SK-N-SH (cell line): ENCODE measurements around the gene ZNF213. TPM values are rescaled to one million over a fixed set of nuclear protein-coding genes. Genes with fewer than 3 reads are reported as not detected.

Experiments
- CTCF ChIA-PET: fragments of 300-600, 350-600 bp; formaldehyde crosslinking; extraction: SDS; loops from one replicate; lab custom pipeline; 2021; lab: Yijun Ruan, JAX
- POLR2A ChIA-PET: fragments of 350-600 bp; sonication (Branson Sonifier 250); formaldehyde crosslinking; extraction: SDS; loops from one replicate; lab custom pipeline; 2020; ENCODE audit warnings: antibody characterized with exemption, inconsistent platforms; lab: Yijun Ruan, JAX
- DNase-seq: peaks from one replicate; pipeline ENCODE4 v3.0.0; 2012
- H2AFZ ChIP-seq: fragments of 200-600 bp; sonication (generic); 2 replicates; pipeline ENCODE4 v1.8.1; 2016; ENCODE audit warnings: antibody characterized with exemption, mild to moderate bottlenecking, low read depth
- H3F3A ChIP-seq: fragments of 200-600 bp; sonication (generic); replicated peaks from 2 replicates; pipeline ENCODE3; 2016; ENCODE audit warnings: antibody characterized with exemption, mild to moderate bottlenecking; ENCODE audit not compliant: insufficient read depth
- H3K27ac ChIP-seq, 2 experiments: fragments of 200-500 bp in 1 of 2; fragments of 200-600 bp in 1 of 2; sonication (Bioruptor generic) in 1 of 2; sonication (generic), shearing (Covaris generic) in 1 of 2; 2 replicates each; pipeline versions ENCODE4 v1.5.1 to v1.6.1; 2014 to 2016; ENCODE audit warnings: low read depth in 2 of 2, inconsistent platforms in 1 of 2, low read length in 1 of 2, mild to moderate bottlenecking in 1 of 2, mixed read lengths in 1 of 2
- H3K27me3 ChIP-seq: fragments of 200-600 bp; sonication (generic), shearing (Covaris generic); 2 replicates; pipeline ENCODE4 v1.6.1; 2016; ENCODE audit warnings: mixed run types; ENCODE audit not compliant: insufficient read depth
- H3K36me3 ChIP-seq, 2 experiments: fragments of 200-500 bp in 1 of 2; fragments of 200-600 bp in 1 of 2; sonication (Bioruptor generic) in 1 of 2; sonication (generic) in 1 of 2; replicated peaks in 1 of 2; 2 replicates each; pipeline versions ENCODE3 to v1.5.1; 2014 to 2016; ENCODE audit warnings: low read length in 1 of 2, mild to moderate bottlenecking in 1 of 2; ENCODE audit not compliant: insufficient read depth in 2 of 2, control insufficient read depth in 1 of 2
- H3K4me1 ChIP-seq, 2 experiments: fragments of 200-500 bp in 1 of 2; fragments of 200-600 bp in 1 of 2; sonication (Bioruptor generic) in 1 of 2; sonication (generic), shearing (Covaris generic) in 1 of 2; 2 replicates each; pipeline versions ENCODE4 v1.5.1 to v1.6.1; 2014 to 2016; ENCODE audit warnings: low read depth in 1 of 2, low read length in 1 of 2, mixed run types in 1 of 2; ENCODE audit not compliant: insufficient read depth in 2 of 2, control insufficient read depth in 1 of 2
- H3K4me2 ChIP-seq: fragments of 200-600 bp; sonication (generic), shearing (Covaris generic); 2 replicates; pipeline ENCODE4 v1.6.1; 2017; ENCODE audit warnings: mixed run types
- H3K4me3 ChIP-seq, 2 experiments: fragments of 200-500 bp in 1 of 2; fragments of 200-600 bp in 1 of 2; sonication (Bioruptor generic) in 1 of 2; sonication (generic), shearing (Covaris generic) in 1 of 2; 2 replicates each; pipeline versions ENCODE4 v1.5.1 to v1.8.1; 2014 to 2016; ENCODE audit warnings: low read depth in 2 of 2, inconsistent platforms in 1 of 2, low read length in 1 of 2, mild to moderate bottlenecking in 1 of 2, mixed read lengths in 1 of 2, moderate library complexity in 1 of 2
- H3K79me2 ChIP-seq: fragments of 200-600 bp; sonication (generic); 2 replicates; pipeline ENCODE4 v1.8.1; 2017; ENCODE audit warnings: mild to moderate bottlenecking; ENCODE audit not compliant: insufficient read depth
- H3K9ac ChIP-seq: fragments of 200-600 bp; sonication (generic); 2 replicates; pipeline ENCODE4 v1.6.1; 2017; ENCODE audit warnings: mixed run types
- H3K9me2 ChIP-seq: fragments of 200-600 bp; sonication (generic); 2 replicates; pipeline ENCODE4 v1.6.1; 2017; ENCODE audit warnings: mixed run types
- H3K9me3 ChIP-seq: fragments of 200-600 bp; sonication (generic); 2 replicates; pipeline ENCODE4 v1.6.1; 2017; ENCODE audit warnings: mixed run types, mild to moderate bottlenecking, moderate library complexity
- H4K20me1 ChIP-seq: fragments of 200-600 bp; sonication (generic); 2 replicates; pipeline ENCODE4 v1.6.1; 2017; ENCODE audit warnings: mild to moderate bottlenecking, mixed run types; ENCODE audit not compliant: insufficient read depth
- CHD2 ChIP-seq: fragments of 150-350 bp; IDR thresholded peaks from 2 replicates; pipeline ENCODE4 v1.6.1; 2018; ENCODE audit warnings: low read length; ENCODE audit not compliant: partially characterized antibody
- ELF1 ChIP-seq: IDR thresholded peaks from 2 replicates; pipeline ENCODE4 v1.4.0; 2012
- FOSL2 ChIP-seq: IDR thresholded peaks from 2 replicates; pipeline ENCODE4 v1.4.0; 2012; ENCODE audit warnings: low read depth, mild to moderate bottlenecking, moderate library complexity, borderline replicate concordance
- FOXJ3 ChIP-seq: sonication (generic); formaldehyde crosslinking; IDR thresholded peaks from 2 replicates; pipeline ENCODE4 v1.5.1; 2020; ENCODE audit warnings: mild to moderate bottlenecking, missing genetic modification reagents
- FOXM1 ChIP-seq: IDR thresholded peaks from 2 replicates; pipeline ENCODE4 v1.4.0; 2012; ENCODE audit warnings: low read depth, mild to moderate bottlenecking
- GABPA ChIP-seq: IDR thresholded peaks from 2 replicates; pipeline ENCODE4 v1.4.0; 2012; ENCODE audit warnings: low read depth, mild to moderate bottlenecking
- MEF2A ChIP-seq: IDR thresholded peaks from 2 replicates; pipeline ENCODE4 v1.4.0; 2012; ENCODE audit warnings: low read depth, borderline replicate concordance
- NRF1 ChIP-seq: IDR thresholded peaks from 2 replicates; pipeline ENCODE4 v1.6.1; 2012; ENCODE audit warnings: low read depth, mild to moderate bottlenecking, low read length
- POLR2AphosphoS5 ChIP-seq: IDR thresholded peaks from 2 replicates; pipeline ENCODE4 v1.6.1; 2012; ENCODE audit warnings: low read depth, low read length
- RAD21 ChIP-seq: IDR thresholded peaks from 2 replicates; pipeline ENCODE4 v1.6.1; 2012; ENCODE audit warnings: mild to moderate bottlenecking, low read length
- RCOR1 ChIP-seq: fragments of 150-350 bp; IDR thresholded peaks from 2 replicates; pipeline ENCODE4 v1.6.1; 2017; ENCODE audit warnings: antibody characterized with exemption, low read length
- SIN3A ChIP-seq: IDR thresholded peaks from 2 replicates; pipeline ENCODE4 v1.6.1; 2012; ENCODE audit warnings: low read depth, mild to moderate bottlenecking, low read length, moderate library complexity, borderline replicate concordance
- SMC3 ChIP-seq: IDR thresholded peaks from 2 replicates; pipeline ENCODE4 v1.6.1; 2012; ENCODE audit warnings: low read depth, low read length, improper control_type of control experiment
- TAF1 ChIP-seq: IDR thresholded peaks from 2 replicates; pipeline ENCODE4 v1.6.1; 2012; ENCODE audit warnings: low read depth, mild to moderate bottlenecking, low read length, moderate library complexity, borderline replicate concordance
- TCF12 ChIP-seq: IDR thresholded peaks from 2 replicates; pipeline ENCODE4 v1.4.0; 2012
- YY1 ChIP-seq: IDR thresholded peaks from 2 replicates; pipeline ENCODE4 v1.4.0; 2012; ENCODE audit warnings: low read depth, mild to moderate bottlenecking
- WGBS: methylation state at CpG from one replicate; pipeline ENCODE4 v1.1.6; 2017; ENCODE audit warnings: low lambda C conversion rate; 5-methylcytosine and 5-hydroxymethylcytosine counted together
- polyA plus RNA-seq, 3 experiments: library from polyadenylated mRNA; depleted of rRNA; stranded (reverse); fragments of >200 nt; gene quantifications; 2 replicates each; pipeline ENCODE4 v1.2.3, GENCODE V29; 2012
- TF ChIP-seq, protein P1 (sequence below): IDR thresholded peaks from 2 replicates; pipeline ENCODE4 v1.4.0; 2012; ENCODE audit warnings: low read depth
- TF ChIP-seq, protein P2 (sequence below): fragments of 150-350 bp; IDR thresholded peaks from 2 replicates; pipeline ENCODE4 v1.6.1; 2017; ENCODE audit warnings: antibody characterized with exemption, low read length, low read depth, borderline replicate concordance
- TF ChIP-seq, protein P3 (sequence below): IDR thresholded peaks from 2 replicates; pipeline ENCODE4 v1.4.0; 2012; ENCODE audit warnings: low read depth, borderline replicate concordance
- TF ChIP-seq, protein P4 (sequence below): IDR thresholded peaks from 2 replicates; pipeline ENCODE4 v1.4.0; 2012; ENCODE audit warnings: low read depth, borderline replicate concordance

The ZNF213 gene
- polyA plus RNA-seq, 1 of the 3 experiments (the other 2 are of a cell fraction), result 1.1 TPM

DNA sequence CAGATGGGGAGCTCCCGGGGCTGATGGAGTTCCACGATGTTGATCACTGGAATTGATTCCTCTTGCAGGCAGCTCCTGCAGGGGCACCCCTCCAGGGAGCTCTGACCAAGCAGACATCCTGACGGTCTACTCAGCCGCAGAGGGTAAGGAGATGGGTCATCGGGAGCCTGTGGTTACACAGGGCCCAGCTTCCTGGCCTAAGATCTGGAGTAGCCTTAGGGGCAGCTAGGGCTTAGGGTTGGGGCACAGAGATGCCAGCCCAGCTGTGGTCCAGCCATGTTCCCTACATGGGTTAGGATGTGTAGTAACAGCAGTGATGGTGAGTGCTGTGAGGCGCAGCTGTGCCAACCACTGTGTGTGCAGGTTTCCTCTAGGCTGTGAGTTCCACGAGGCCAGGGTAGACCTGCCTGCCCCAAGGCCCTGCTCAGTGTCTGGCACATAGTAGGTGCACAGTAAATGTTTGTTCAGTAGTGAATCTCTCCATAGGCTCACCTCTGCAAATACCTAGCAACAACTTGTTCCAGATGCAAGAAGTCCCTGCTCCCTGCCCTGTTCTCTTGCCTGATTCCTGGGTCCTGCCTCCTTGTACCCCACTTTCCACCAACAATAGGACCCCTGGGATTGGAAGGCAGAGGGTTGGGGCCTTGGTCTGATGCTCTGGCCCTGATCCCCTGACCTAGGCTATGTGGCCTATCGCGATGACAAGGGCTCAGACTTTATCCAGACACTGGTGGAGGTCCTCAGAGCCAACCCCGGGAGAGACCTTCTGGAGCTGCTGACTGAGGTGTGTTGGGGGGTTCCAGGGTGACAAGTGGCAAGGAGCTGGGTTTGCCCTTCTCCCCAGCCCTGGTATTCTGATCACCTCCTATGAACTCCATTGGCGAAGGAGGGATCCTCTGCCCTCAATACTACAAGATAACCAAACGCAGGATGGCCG, 13.7 kb downstream of the ZNF213 start:
- H4K20me1 ChIP-seq, result peaks cover 3% of the 10 kb centered on the region; the same call in 1 of the 2 replicates
- H3K27ac ChIP-seq, result no peak overlapping the region
- no peaks in the 10 kb centered on the region for H3K79me2 ChIP-seq
- H3K9me3 ChIP-seq, result no peaks in the 10 kb centered on the region
- H3K36me3 ChIP-seq, result no peaks in the 10 kb centered on the region
- WGBS, result 95% methylated on average over 7 of the region's 13 CpGs
- peak overlapping the region; percentile 83; the same call in 1 of the 2 replicates for H3K4me2 ChIP-seq
- H3K4me3 ChIP-seq, result no peak overlapping the region
- ChIA-PET POLR2A (interaction anchor here (1.4 kb wide), 1 partner anchor 14 kb away, joined by 4 read pairs; the partner anchor contains the start of gene ZNF213), CTCF (interaction anchor here (1.0 to 5.7 kb wide), 11 partner anchors 10 to 1135 kb away, joined by 3 to 62 read pairs (median 9); partner anchors contain the start of gene ZNF213)
- no peaks in the 10 kb centered on the region for H3K9me2 ChIP-seq
- H2AFZ ChIP-seq, result no peak overlapping the region
- TF ChIP-seq GABPA (no peak), POLR2AphosphoS5 (no peak), YY1 (no peak), FOSL2 (no peak), RAD21 (no peak), FOXJ3 (CRISPR knock-in tag) (no peak), FOXM1 (no peak), TAF1 (no peak), ELF1 (no peak), RCOR1 (no peak), SIN3A (no peak), TCF12 (no peak), SMC3 (no peak), CHD2 (no peak)
- TF ChIP-seq, protein P1, sequence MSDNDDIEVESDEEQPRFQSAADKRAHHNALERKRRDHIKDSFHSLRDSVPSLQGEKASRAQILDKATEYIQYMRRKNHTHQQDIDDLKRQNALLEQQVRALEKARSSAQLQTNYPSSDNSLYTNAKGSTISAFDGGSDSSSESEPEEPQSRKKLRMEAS, result no peak
- H3K9ac ChIP-seq, result no peak overlapping the region
- peaks cover 37% of the 10 kb centered on the region for H3F3A ChIP-seq
- no peaks in the 10 kb centered on the region for H3K27me3 ChIP-seq
- DNase-seq, result no peak
- H3K4me1 ChIP-seq, result peaks cover 0 to 13% of the 10 kb centered on the region in 2 experiments; a peak in 1 of 4 replicates

DNA sequence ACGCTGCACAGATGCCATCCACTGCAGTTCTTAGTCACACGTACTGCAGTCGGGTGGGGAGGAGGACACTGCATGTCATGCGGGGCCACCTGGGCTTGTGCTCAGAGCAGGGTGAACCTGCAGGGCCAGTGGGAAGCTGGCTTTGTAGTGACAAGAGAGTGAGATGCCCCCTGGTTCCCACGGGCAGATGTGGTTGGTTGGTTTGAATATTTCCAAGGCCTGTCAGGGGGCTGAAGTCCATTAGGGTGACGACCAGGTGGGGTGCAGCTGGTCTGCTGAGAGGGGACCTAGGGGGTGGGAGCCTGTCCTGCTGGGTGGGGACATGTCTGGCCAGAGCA, 14.3 kb downstream of the ZNF213 start:
- no peaks in the 10 kb centered on the region for H3K36me3 ChIP-seq
- H4K20me1 ChIP-seq, result peaks cover 3% of the 10 kb centered on the region; the same call in 1 of the 2 replicates
- 100% methylated on average over 2 of the region's 6 CpGs for WGBS
- H3K9me3 ChIP-seq, result no peaks in the 10 kb centered on the region
- H3F3A ChIP-seq, result peaks cover 38% of the 10 kb centered on the region
- H3K4me3 ChIP-seq, result peak overlapping the region in 1 of 2 experiments; percentile 78; a peak in 2 of 4 replicates
- no peaks in the 10 kb centered on the region for H3K27me3 ChIP-seq
- no peaks in the 10 kb centered on the region for H3K79me2 ChIP-seq
- H2AFZ ChIP-seq, result peak overlapping the region; percentile 87; the same call in 1 of the 2 replicates
- peak overlapping the region; percentile 81; the same call in 1 of the 2 replicates for H3K9ac ChIP-seq
- DNase-seq, result no peak
- CTCF ChIA-PET, result interaction anchor here (0.7 to 5.7 kb wide), 13 partner anchors 8 to 1134 kb away, joined by 3 to 62 read pairs (median 9); partner anchors contain the start of gene ZNF213
- POLR2A ChIA-PET, result interaction anchor here (1.0 to 2.2 kb wide), 3 partner anchors 11 to 134 kb away, joined by 3 to 18 read pairs (median 5); partner anchors contain the start of genes ZNF213 and ZNF263
- H3K4me2 ChIP-seq, result peak overlapping the region; percentile 83; the same call in 1 of the 2 replicates
- peak overlapping the region in 1 of 2 experiments; percentile 66; a peak in 1 of 4 replicates for H3K27ac ChIP-seq
- H3K9me2 ChIP-seq, result no peaks in the 10 kb centered on the region
- H3K4me1 ChIP-seq, result peaks cover 0 to 13% of the 10 kb centered on the region in 2 experiments; a peak in 1 of 4 replicates
- TF ChIP-seq, protein P2, sequence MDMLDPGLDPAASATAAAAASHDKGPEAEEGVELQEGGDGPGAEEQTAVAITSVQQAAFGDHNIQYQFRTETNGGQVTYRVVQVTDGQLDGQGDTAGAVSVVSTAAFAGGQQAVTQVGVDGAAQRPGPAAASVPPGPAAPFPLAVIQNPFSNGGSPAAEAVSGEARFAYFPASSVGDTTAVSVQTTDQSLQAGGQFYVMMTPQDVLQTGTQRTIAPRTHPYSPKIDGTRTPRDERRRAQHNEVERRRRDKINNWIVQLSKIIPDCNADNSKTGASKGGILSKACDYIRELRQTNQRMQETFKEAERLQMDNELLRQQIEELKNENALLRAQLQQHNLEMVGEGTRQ, result no peak
- TF ChIP-seq RCOR1, result no peak
- no peak for TF ChIP-seq SMC3
- no peak for TF ChIP-seq RAD21
- TF ChIP-seq, protein P3, sequence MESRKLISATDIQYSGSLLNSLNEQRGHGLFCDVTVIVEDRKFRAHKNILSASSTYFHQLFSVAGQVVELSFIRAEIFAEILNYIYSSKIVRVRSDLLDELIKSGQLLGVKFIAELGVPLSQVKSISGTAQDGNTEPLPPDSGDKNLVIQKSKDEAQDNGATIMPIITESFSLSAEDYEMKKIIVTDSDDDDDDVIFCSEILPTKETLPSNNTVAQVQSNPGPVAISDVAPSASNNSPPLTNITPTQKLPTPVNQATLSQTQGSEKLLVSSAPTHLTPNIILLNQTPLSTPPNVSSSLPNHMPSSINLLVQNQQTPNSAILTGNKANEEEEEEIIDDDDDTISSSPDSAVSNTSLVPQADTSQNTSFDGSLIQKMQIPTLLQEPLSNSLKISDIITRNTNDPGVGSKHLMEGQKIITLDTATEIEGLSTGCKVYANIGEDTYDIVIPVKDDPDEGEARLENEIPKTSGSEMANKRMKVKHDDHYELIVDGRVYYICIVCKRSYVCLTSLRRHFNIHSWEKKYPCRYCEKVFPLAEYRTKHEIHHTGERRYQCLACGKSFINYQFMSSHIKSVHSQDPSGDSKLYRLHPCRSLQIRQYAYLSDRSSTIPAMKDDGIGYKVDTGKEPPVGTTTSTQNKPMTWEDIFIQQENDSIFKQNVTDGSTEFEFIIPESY, result no peak
- no peak for TF ChIP-seq FOSL2
- TF ChIP-seq, protein P4, sequence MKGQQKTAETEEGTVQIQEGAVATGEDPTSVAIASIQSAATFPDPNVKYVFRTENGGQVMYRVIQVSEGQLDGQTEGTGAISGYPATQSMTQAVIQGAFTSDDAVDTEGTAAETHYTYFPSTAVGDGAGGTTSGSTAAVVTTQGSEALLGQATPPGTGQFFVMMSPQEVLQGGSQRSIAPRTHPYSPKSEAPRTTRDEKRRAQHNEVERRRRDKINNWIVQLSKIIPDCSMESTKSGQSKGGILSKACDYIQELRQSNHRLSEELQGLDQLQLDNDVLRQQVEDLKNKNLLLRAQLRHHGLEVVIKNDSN, result no peak
- no peak for TF ChIP-seq NRF1
- no peak for TF ChIP-seq POLR2AphosphoS5
- TF ChIP-seq MEF2A, result no peak
